ENCODE results near the gene INA.

Gene INA

DNA sequence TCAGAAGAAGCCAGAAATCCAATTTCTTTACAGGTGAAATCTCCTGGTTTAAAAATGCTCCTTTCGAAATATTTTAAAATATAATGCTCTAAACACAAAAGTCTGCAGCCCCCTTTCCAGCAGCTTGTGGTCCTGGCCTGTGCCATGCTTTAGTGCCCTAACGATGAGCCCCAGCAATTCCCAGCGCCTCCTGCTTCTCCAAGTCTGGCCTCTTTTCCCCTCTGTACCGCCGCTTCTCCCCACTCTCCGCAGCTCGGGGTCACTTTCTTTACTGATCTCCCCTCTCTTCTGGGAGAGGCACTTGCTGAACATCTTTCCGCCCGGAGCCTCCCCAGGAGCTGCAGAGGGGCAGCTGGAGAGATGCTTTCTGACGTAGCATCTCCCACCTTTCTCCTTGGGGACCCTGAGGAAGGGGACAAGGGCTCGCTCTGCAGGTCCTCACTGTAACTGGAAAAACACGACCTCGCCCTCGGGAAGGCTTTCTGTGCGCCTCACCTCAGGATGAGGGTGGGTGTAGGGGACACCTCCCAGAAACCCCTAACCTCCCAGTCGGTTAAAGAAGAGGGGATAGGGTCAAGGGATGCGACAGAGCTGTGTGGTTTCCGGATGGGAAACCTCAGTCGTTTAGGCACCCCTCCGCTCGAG lies 565 bp upstream of the INA start:
- DNase-seq: no peak

DNA sequence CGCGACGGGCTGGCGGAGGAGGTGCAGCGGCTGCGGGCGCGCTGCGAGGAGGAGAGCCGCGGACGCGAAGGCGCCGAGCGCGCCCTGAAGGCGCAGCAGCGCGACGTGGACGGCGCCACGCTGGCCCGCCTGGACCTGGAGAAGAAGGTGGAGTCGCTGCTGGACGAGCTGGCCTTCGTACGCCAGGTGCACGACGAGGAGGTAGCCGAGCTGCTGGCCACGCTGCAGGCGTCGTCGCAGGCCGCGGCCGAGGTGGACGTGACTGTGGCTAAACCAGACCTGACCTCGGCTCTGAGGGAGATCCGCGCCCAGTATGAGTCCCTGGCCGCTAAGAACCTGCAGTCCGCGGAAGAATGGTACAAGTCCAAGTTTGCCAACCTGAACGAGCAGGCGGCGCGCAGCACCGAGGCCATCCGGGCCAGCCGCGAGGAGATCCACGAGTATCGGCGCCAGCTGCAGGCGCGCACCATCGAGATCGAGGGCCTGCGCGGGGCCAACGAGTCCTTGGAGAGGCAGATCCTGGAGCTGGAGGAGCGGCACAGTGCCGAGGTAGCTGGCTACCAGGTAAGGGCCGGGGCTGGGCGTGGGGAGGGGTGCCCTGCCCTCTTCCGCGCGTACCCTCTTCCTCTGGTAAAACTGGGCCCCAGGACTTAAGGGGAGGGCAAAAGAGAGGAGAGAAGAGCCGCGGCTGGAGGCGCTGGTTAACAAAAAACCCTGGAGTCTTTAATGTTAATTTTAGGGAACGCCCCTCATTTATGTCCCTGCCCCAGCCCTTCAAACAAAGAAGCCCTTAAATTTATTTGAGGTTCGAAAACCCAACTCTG lies 987 bp downstream of the INA start:
- no peak for DNase-seq

GRCh38 chr10:103278537-103278823 lies 1.5 kb downstream of the INA start:
- DNase-seq: no peak

- no peak for DNase-seq
Observed at GRCh38 chr10:103278862-103279298, 1.9 kb downstream of the INA start.

DNA sequence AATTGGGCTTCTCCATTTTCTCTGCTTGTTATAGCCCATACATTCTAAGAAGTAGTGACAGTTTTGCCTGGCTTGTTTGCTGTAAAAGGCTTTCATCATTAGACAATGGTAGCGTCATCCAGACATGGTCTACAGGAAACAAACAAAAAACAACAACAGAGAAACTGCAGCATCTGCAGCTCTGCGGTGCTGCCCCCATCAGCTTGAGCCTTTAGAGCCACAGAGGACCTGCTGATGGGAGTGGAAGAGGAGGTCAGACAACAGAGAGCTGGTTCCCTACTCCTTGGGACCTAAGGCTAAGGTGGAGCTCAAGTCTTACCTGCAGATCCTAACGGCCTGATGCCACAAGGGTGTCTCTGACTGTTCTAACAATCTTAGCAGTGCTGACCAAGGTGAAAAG lies 3.1 kb downstream of the INA start:
- DNase-seq: no peak

DNA sequence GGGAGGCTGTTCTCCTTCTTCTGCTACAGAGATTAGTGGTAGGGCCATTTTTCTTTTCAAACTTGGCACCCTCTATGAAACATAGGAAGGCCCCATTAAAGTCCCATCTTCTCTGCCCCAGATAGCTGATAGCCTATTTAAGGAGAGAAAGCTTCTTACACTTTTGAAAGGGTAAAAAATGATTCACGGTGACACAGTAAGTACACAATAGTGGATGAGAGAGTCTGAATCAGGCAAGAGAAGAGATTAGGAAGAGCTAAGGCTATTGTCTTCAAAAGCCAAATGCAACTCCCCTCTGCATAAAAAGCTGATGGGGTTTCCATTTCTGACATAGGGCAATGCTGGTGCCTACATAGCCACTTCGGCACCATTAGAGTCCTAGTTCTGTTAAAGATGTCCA lies 3.6 kb downstream of the INA start:
- no peak for DNase-seq

GRCh38 chr10:103281753-103282152 lies 4.8 kb downstream of the INA start:
- DNase-seq: no peak

DNA sequence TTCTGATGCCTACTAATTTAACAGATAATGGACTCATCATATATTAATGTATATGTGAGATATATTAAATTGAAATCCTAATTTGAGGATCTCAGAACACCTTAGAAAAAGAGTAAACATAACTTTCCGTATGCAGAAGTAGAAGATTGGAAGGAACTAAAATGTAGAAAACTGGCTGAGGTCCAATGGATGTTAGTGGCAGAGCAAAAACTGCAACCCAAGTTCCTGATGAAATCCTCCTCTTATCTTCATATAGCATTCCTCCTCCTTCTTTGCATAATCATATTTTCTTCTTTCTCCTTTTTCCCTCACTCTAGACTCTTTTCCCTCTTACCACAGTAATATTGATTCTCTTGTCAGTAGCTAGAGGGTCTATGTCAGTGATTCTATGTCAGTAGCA lies 6.0 kb downstream of the INA start:
- no peak for DNase-seq

GRCh38 chr10:103284170-103284569 lies 7.2 kb downstream of the INA start:
- no peak for DNase-seq

- DNase-seq: no peak
Observed at GRCh38 chr10:103287992-103288391, 11.1 kb downstream of the INA start.

GRCh38 chr10:103291588-103291987 lies 14.7 kb downstream of the INA start:
- no peak for DNase-seq

DNA sequence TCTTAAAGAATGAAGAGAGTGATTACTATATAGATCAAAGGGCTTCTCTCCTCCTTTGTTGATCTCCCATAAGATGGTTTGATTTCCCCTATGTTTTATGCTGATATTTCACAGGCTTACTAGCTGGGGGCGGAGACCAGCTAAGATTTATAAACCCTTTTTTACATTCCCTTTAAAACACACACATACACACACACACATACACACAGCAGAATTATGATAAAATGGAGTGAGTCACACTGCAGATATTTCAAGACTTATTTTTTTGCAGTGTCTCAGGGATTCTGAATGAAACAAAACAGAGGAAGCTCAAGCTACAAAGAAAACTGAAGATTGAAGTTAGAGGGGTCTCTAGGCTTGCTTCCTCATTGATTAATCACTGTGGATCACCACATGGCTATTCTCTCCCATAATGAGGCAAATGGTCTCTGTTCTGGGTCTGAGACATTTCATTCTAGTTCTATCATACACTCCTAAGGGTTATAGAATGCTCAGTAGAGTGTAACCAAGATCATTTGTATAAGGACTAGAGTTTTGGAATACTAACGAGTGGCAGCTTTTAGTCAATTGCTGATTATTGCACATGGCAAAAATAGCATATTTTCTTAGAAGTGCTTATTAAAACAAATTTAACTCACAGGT lies 18.6 kb downstream of the INA start:
- DNase-seq: no peak

- DNase-seq: no peak
Observed at GRCh38 chr10:103307594-103307993, 30.7 kb downstream of the INA start.

DNA sequence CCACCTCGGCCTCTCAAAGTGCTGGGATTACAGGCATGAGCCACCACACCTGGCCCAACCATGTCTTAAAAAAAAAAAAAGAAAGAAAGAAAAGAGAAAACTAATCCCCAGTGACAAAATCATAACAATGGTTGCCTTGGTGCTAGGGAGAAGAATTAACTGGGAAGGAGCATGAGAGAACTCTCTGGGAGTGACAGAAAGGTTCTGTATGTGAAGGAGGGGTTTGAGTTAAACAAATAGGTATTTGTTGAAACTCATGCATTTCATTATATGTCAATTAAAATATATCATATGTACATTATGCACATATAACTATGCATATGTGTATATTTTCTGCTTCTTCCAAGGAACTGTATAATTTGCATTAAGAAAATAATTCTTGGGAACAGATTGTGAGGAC lies 33.3 kb downstream of the INA start:
- no peak for DNase-seq

GRCh38 chr10:103316087-103316486 lies 39.1 kb downstream of the INA start:
- no peak for DNase-seq

DNA sequence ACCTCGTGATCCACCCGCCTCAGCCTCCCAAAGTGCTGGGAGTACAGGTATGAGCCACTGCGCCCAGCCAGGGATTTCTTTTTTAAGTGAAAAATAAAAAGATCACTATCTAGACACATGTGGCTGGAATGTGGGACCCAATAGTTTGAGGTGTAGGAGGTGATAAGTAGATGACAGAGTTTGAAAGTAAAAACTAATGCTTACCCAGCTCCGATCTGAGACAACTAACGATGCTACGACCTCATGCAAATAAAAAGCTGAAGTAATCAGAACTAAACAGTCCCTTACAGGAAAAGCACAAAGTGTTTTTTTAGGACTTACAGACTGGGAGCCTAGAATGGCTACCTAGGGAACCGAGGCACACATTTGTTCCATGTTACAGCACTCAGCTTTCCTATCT lies 51.0 kb downstream of the INA start:
- DNase-seq: no peak

DNA sequence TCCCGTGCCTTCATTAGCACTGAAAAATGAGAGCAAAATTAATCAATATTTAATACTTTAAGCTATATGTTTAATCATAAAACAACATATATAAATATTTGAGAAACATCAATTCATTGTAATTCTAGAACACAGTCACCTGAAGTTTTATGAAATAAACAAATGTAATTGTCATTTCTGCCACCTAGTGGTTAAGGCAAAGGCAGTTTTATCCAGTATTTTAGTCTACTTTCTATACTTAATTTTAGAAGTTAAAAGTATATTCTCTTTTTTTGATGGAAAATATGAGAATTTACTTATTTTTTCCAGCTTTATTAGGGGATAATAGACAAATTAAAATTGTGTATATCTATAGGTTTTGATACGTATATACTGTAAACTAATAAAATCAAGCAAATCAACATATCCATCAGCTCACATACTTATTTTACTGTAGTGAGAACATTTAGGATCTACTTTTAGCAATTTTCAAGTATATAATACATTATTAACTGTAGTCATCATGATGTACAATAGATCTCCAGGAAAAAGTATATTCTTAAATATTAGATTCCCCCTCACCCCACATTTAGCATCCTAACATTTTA lies 57.1 kb downstream of the INA start:
- no peak for DNase-seq

DNA sequence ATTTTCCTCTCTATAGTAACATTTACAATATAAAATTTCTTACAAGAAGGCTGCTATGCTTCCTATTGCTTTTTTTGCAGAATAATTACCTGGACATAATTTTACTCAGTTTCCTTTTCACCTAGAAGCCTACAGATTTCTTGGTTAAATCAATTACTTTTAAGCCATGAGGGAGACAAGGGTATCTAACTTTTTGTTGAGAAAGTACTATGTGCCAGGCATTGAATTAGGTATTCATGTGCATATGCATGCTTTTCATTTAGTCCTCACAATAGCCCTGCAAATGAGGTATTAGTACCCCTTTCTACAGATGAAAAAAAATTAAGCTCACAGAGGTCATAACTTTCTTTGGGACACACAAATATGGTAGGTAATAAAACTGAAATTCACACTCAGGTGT lies 57.6 kb downstream of the INA start:
- no peak for DNase-seq

GRCh38 chr10:103336370-103336769 lies 59.4 kb downstream of the INA start:
- no peak for DNase-seq
